NCI-H526 treated with DMSO at 0.1 percent for 48 hours (cell line): ENCODE data around the gene GPAT2.
"Not testable (repeated sequence)": the region's sequence is repeated elsewhere in the genome, so short reads cannot be mapped to it uniquely, and the experiment has no call there.

Experiments
- DNase-seq: peaks from one replicate; lab custom pipeline; 2025; lab: John Stamatoyannopoulos, UW

The GPAT2 gene

GRCh38 chr2:96024336-96025193, 10.2 kb downstream of the GPAT2 start:
- no peak for DNase-seq

GRCh38 chr2:96023701-96024100, 11.0 kb downstream of the GPAT2 start:
- DNase-seq, result not testable (repeated sequence)

GRCh38 chr2:96022701-96023447, 11.8 kb downstream of the GPAT2 start:
- not testable (repeated sequence) for DNase-seq

GRCh38 chr2:96022126-96022525, 12.6 kb downstream of the GPAT2 start:
- not testable (repeated sequence) for DNase-seq

- DNase-seq, result not testable (repeated sequence)
These were observed 13.6 kb downstream of the GPAT2 start for GRCh38 chr2:96021142-96021541.

- DNase-seq, result not testable (repeated sequence)
These were observed 14.7 kb downstream of the GPAT2 start for GRCh38 chr2:96019909-96020590.

- DNase-seq, result not testable (repeated sequence)
These were observed 18.4 kb downstream of the GPAT2 start for GRCh38 chr2:96016321-96016720.

GRCh38 chr2:96012792-96013264, 21.9 kb downstream of the GPAT2 start:
- DNase-seq, result not testable (repeated sequence)

GRCh38 chr2:96012086-96012791, 22.5 kb downstream of the GPAT2 start:
- not testable (repeated sequence) for DNase-seq

- not testable (repeated sequence) for DNase-seq
These were observed 23.6 kb downstream of the GPAT2 start for GRCh38 chr2:96011129-96011455.

GRCh38 chr2:96010320-96011128, 24.2 kb downstream of the GPAT2 start:
- not testable (repeated sequence) for DNase-seq

- DNase-seq, result not testable (repeated sequence)
These were observed 24.9 kb downstream of the GPAT2 start for GRCh38 chr2:96009833-96010232.

GRCh38 chr2:96008051-96008450, 26.7 kb downstream of the GPAT2 start:
- not testable (repeated sequence) for DNase-seq

- DNase-seq, result not testable (repeated sequence)
These were observed 28.5 kb downstream of the GPAT2 start for GRCh38 chr2:96006248-96006647.

- not testable (repeated sequence) for DNase-seq
These were observed 42.0 kb downstream of the GPAT2 start for GRCh38 chr2:95992520-95993272.

- not testable (repeated sequence) for DNase-seq
These were observed 42.6 kb downstream of the GPAT2 start for GRCh38 chr2:95992102-95992501.

- DNase-seq, result not testable (repeated sequence)
These were observed 43.2 kb downstream of the GPAT2 start, which contains the start of gene ANKRD36C for GRCh38 chr2:95991351-95992094. ANKRD36C (minus strand) TSS chr2:95991824; CDS start chr2:95991708, 116 bp downstream.

- DNase-seq, result not testable (repeated sequence)
These were observed 43.8 kb downstream of the GPAT2 start for GRCh38 chr2:95990884-95991283.
